HTR-8/SVneo (cell line): Measurements from ENCODE around the gene ITGA2.
"Not testable (repeated sequence)": the region's sequence is repeated elsewhere in the genome, so short reads cannot be mapped to it uniquely, and the experiment has no call there.

ENCODE experiments used
- DNase-seq: peaks from one replicate; pipeline ENCODE4 v3.0.0; 2011; ENCODE audit warnings: low spot score, mixed read lengths; ENCODE audit not compliant: insufficient read length
- FAIRE-seq: peaks from 2 replicates; lab custom pipeline; 2011; peaks lifted over from hg19 to GRCh38; lab: Jason Lieb, UNC

ITGA2 gene

GRCh38 chr5:53089481-53089991, 100.4 kb downstream of the ITGA2 start:
- DNase-seq (no peak), FAIRE-seq (no peak)

- no peak for DNase-seq
- FAIRE-seq = no peak
Observed at GRCh38 chr5:53090229-53090628, 101.1 kb downstream of the ITGA2 start.

- DNase-seq = peak; percentile 61
Observed at GRCh38 chr5:53091289-53091688, 102.1 kb downstream of the ITGA2 start.

GRCh38 chr5:53092242-53092641, 103.1 kb downstream of the ITGA2 start:
- FAIRE-seq (no peak), DNase-seq (no peak)

More at GRCh38 chr5:53091289-53091688, 102.1 kb downstream of the ITGA2 start:
- peak; percentile 48 for FAIRE-seq

- no peak for DNase-seq
- peak; percentile 31 for FAIRE-seq
Observed at GRCh38 chr5:53095217-53095616, 106.1 kb downstream of the ITGA2 start.

- DNase-seq = peak; percentile 64
- FAIRE-seq = peak; percentile 87
Observed at GRCh38 chr5:53095931-53096525, 106.9 kb downstream of the ITGA2 start.

GRCh38 chr5:53099546-53099945, 110.4 kb downstream of the ITGA2 start:
- no peak for FAIRE-seq
- no peak for DNase-seq

- FAIRE-seq (no peak), DNase-seq (no peak)
Observed at GRCh38 chr5:53100606-53101005, 111.5 kb downstream of the ITGA2 start.

GRCh38 chr5:53105611-53106300, 116.6 kb downstream of the ITGA2 start:
- FAIRE-seq (no peak), DNase-seq (no peak)

- no peak for FAIRE-seq
- DNase-seq = no peak
Observed at GRCh38 chr5:53109056-53109442, 119.9 kb downstream of the ITGA2 start.

GRCh38 chr5:53109443-53110127, 120.4 kb downstream of the ITGA2 start, which contains the start of gene MOCS2:
Gene MOCS2, minus strand, starts transcription at chr5:53109757. Its CDS starts 2,583 bp downstream, at chr5:53107174.
- FAIRE-seq = peak; percentile 99
- peak; percentile 97 for DNase-seq

GRCh38 chr5:53110156-53110555, 121.0 kb downstream of the ITGA2 start:
- no peak for FAIRE-seq

GRCh38 chr5:53111139-53111538, 122.0 kb downstream of the ITGA2 start:
- DNase-seq = no peak
- no peak for FAIRE-seq

More at GRCh38 chr5:53110156-53110555, 121.0 kb downstream of the ITGA2 start:
- DNase-seq = no peak

GRCh38 chr5:53112307-53112706, 123.2 kb downstream of the ITGA2 start:
- not testable (repeated sequence) for FAIRE-seq, DNase-seq

GRCh38 chr5:53112909-53113308, 123.8 kb downstream of the ITGA2 start:
- FAIRE-seq (no peak), DNase-seq (no peak)

- no peak for DNase-seq
- no peak for FAIRE-seq
Observed at GRCh38 chr5:53113947-53114346, 124.8 kb downstream of the ITGA2 start.

GRCh38 chr5:53114988-53115387, 125.8 kb downstream of the ITGA2 start:
- DNase-seq = no peak
- FAIRE-seq = no peak

GRCh38 chr5:53116597-53116996, 127.4 kb downstream of the ITGA2 start:
- DNase-seq = no peak
- no peak for FAIRE-seq

- no peak for DNase-seq
- FAIRE-seq = no peak
Observed at GRCh38 chr5:53118879-53119278, 129.7 kb downstream of the ITGA2 start.

- no peak for FAIRE-seq
- no peak for DNase-seq
Observed at GRCh38 chr5:53120165-53120564, 131.0 kb downstream of the ITGA2 start.

- no peak for FAIRE-seq
- peak; percentile 19 for DNase-seq
Observed at GRCh38 chr5:53123702-53124101, 134.6 kb downstream of the ITGA2 start.
